Measurements from ENCODE around the gene PTPRCAP.
"Not testable (repeated sequence)": the region's sequence is repeated elsewhere in the genome, so short reads cannot be mapped to it uniquely, and the experiment has no call there.

The PTPRCAP gene

DNA sequence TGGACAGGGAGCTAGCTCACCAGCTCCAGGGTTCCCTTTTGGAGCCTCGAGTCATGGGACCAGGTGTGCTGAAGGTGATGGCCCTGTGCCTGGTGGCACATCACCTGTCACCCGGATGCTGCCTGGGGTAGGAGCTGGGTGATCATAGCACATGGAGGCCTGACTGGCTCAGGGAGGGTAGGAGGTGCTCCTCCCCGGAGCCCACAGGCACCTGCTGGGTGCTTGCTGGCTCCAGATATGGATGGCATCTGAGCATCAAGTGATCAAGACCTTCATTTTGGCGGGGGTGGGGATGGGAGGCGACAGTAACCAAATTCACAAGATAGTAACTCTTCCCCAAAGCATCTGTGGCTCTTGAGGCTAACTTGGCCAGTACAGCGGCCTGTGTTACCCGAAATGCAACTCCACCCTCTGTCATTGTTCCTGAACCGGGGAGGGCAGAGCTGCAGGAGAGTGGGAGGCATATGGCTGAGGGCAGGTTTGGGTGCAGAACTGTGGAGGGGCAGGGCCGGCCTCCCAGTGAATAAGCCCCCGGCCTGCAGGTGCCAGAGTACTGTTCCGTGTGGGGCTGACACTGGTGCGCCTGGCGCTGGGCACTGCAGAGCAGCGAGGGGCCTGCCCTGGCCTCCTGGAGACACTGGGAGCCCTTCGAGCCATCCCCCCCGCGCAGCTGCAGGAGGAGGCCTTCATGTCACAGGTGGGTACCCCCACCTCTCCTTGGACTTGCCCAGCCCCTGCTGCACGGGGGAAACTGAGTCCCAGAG lies 28.9 kb downstream of the PTPRCAP start:
- no peak for DNase-seq

DNA sequence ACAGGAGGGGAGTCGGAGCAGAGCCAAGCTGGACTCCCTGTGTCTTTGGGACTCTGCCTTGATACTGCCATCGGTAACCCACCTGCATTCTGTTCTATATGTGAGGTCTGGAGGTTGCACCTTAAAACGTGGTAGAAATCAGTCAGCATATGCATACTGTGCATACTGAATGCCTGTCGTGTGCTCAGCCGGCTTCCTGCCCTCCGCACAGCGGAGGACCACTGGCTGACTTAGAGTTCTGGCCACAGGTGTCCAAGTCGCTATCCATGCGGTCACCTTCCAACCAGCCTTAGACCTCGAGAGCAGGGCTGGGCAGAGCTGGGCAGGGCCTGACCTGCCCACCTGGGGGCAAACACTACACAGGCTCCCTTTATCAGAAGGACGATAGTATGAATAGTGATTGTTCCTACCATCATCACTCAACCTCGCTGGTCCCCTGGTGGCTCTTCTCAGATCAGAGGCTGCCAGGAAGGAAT lies 29.8 kb downstream of the PTPRCAP start:
- no peak for DNase-seq

DNA sequence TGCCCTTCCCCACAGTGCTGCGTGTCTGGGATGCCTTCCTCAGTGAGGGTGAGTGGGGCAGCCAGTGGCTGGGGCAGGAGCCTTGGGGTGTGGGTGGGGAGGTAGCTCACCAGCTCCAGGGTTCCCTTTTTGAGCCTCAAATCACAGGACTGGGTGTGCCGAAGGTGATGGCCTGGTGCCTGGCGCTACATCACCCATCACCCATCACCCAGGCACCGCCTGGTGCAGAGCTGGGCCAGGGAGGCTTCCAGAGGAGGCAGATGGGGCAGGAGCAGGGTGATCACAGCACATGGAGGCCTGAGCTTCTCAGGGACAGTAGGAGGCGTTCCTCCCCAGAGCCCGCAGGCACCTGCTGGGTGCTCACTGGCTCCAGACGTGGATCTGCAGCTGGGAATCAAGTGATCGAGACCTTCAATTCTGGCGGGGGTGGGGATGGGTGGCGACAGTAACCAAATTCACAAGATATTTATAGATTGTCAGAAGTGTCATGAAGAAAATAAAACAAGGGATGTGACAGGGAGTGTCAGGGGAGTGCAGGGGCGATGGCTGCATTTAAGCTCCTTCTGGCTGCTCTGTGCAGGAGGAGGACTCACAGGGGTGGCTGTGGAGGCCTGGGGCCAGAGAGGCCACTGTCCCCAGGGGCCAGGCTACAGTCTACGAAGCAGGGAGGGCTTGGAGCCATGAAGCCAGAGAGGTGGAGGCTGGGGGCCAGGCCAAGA lies 30.4 kb downstream of the PTPRCAP start:
- no peak for DNase-seq

DNA sequence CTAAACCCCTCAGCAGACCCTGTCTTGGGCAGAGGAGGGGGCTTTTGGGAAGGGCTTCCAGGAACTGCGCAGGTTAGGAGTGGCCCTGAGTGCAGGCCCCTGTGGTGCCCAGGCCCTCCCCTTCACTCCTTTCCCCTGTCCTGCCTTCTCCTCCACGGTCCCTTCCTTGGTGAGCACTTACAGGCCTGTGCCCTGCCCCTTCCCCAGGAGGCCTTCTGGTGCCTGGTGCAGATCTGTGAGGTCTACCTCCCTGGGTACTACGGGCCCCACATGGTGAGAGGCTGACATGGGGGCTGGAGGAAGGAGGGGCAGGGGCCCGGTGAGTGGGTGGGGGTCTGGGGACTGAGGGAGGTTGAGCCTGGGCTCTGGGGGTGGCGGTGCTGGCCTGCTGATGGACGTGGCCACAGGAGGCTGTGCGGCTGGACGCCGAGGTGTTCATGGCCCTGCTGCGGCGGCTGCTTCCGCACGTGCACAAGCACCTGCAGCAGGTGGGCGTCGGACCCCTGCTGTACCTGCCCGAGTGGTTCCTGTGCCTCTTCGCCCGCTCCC lies 31.0 kb downstream of the PTPRCAP start:
- DNase-seq = no peak

DNA sequence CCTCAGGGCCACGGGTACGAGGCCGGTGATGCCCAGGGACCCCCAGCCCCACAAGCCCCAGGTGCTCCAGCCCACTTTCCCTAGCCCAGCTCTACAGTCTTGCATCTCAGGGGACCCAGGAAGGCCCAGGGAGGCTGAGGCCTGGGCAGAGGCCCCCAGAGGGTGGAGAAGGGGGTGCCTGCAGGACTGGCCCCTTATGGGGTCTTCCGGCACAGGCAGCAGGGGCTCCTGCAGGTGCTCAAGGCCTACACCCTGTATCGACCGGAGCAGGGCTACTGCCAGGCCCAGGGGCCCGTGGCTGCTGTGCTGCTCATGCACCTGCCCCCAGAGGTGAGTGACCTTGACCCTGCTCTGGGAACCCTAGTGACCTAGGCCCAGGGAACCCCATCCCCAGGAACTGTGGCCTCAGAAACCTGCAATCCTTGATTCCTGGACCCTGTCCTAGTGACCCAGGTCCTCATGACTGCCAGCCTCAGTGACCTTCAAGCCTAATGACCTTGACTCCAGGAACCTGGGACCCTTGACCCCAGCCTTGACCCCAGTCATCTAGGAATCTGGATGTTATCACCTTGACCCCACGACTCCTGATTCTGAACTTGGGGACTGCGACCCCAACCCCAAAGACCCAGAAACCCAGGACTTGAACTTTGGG lies 31.7 kb downstream of the PTPRCAP start:
- no peak for DNase-seq

DNA sequence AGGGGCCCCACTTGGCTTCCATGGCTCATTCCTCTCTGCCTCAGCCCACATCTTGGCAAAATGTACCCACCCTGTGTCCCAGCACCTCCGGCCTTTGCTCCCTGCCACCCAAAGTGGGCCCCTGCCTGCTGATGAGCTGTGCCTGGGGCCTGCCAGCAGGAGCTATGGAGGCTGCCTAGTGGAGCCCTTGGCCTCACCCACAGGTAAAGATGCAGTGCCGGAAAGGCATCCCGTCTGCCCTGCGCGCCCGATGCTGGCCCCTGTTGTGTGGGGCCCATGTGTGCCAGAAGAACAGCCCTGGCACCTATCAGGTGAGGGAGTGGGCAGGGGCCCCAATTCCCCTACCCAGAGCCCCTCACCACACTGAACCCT lies 32.3 kb downstream of the PTPRCAP start:
- DNase-seq = no peak

DNA sequence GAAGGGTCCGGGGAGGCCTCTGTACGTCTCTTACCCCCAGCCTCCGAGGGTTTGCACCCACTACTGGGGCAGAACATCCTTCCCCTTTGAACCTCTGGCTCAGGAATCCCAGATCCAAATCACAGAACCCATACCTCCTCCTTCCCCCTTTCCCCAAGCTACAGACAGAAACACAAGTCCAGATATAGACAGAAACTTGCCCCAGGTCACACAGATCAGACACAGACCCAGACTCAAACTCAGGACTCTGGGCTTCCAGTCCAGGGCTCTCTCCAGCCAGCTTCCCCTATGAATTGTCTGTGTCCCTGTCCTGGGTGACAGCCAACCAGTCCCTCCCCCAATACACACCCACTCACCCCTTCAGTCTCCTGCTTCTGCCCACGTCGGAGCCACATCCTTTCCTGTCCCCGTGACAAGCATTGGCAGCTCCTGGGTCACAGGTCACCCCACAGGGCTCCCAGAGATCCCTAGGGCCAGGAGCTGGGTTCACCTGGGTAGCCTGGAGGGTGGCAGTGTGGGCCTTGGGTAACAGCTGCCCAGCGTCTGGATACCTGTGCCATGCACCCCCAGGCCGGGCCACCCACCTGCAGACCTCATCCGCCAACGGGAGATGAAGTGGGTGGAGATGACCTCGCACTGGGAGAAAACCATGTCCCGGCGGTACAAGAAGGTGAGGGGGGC lies 32.8 kb downstream of the PTPRCAP start:
- peak; percentile 55 for DNase-seq

DNA sequence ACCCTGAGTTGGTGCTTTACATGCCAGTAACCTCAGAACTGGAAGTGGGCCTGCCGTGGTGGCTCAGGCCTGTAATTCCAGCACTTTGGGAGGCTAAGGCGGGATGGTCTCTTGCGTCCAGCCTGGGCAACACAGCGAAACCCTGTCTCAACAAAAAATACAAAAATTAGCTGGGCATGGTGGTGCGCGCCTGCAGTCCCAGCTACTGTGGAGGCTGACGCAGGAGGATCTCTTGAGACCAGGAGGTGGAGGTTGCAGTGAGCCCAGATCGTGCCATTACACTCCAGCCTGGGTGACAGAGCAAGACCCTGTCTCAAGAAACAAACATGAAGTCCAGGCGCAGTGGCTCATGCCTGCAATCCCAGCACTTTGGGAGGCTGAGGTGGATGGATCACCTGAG lies 34.4 kb downstream of the PTPRCAP start:
- not testable (repeated sequence) for DNase-seq

DNA sequence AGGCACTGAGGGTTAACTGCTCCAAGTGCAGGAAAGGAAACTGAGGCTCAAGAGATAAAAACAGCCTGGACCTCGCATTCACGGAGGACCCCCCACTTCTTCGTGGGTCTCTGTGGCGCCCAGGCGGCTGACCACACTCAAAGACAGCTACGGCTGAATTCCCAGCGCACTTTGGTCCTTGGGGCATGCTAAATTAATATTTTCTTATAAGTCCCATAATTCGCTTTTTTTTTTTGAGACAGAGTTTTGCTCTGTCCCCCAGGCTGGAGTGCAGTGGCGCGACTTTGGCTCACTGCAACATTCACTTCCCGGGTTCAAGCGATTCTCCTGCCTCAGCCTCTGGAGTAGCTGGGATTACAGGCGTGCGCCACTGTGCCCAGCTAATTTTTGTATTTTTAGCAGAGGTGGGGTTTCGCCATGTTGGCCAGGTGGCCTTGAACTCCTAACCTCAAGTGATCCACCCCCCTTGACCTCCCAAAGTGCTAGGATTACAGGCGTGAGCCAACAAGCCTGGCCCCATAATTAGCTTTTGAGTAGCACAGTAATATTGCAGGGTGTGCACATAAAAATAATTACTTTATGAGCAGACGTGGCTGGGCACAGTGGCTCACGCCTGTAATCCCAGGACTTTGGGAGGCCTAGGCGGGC lies 35.2 kb downstream of the PTPRCAP start:
- DNase-seq = not testable (repeated sequence)

DNA sequence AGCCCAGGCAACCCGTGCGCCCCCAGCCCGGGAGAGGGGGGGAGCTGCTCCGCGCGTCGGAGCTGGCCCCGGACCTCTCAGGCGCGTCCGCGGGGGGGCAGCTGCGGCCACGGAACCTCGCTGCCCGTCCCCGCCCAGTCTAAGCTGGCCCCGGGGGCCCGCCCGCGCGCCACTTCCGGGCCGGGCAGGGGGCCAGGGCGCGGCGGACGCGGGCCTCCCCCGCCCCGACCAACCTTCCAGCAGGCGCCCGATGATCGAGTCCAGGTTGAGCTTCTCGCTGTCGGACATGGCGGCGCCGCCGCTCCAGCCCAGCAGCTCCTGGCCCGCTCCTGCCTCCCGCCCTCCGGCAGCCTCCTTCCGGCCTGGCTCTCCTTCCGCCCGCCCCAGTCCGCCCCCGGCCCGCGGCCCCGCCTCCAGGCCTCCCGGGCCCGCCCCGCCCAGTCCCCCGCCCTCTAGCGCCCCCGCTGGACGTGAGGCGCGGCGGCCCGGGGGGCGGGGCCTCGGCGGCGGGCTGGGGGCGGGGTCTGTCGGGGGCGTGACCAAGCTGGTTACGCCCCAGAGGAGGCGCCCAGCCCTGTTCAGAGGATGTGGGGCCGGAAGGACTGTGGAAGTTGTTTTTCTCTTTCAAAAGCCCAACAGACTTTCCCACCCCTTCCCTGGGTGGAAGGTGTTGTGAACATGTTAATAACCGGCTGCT lies 35.8 kb downstream of the PTPRCAP start, which contains the start of gene PPP1CA:
TSS of gene PPP1CA (minus strand) at position 364 of the 697 bp plus-strand sequence. CDS start at position 288, 76 bp downstream.
- DNase-seq = peak; percentile 89

DNA sequence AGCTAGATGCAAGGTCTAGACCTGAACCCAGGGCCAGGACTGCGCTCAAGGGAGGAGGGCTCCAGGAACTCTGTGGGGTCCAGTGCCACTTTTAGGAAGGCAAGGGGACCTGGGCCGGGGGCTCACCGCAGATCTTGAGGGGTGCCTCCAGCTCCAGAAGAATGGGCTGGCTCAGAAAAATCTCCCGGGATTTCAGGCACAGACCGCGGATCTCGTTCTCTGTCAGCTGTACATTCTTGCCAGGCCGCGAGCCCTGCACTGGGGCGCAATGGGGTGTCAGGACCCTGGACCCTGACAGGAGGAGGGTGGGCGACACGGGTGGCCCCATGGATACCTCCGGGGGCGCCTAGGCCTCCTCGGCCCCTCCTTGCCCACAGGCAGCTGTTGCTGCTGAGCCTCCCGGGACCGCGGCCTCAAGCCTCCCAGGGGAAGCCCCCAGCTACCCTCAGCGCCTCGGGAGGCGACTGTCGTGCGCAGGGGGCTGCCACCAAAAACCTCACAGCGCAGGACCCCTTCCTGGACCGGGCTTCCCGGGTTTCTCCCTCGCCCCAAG lies 36.5 kb downstream of the PTPRCAP start:
- DNase-seq = no peak

DNA sequence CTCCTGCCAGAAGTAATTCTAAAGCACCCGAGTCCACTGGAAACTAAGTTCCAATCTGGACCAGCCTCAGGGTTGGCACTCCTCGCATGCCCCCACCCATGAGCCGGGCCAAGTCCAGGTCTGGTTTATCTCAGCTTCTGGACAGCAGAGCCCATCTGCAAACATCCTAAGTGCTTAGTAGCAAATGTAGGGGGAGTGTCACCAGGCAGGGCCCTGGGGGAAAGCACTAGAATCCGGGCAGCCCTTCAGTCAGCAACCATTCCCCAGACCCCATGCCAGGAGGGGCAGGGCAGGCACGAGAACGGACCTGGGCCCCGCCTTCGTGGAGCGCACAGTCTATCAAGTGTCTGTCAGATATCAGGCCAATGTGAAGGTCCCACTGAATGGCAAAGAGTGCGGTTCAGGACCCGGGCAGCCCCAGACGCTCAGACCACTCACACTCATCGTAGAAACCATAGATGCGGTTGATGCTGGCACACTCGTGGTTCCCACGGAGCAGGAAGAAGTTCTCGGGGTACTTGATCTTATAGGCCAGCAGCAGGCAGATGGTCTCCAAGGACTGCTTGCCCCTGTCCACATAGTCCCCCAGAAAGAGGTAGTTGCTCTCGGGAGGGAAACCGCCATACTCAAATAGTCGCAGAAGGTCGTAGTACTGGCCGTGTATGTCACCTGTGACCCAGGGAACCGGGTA lies 37.1 kb downstream of the PTPRCAP start:
- peak; percentile 33 for DNase-seq

DNA sequence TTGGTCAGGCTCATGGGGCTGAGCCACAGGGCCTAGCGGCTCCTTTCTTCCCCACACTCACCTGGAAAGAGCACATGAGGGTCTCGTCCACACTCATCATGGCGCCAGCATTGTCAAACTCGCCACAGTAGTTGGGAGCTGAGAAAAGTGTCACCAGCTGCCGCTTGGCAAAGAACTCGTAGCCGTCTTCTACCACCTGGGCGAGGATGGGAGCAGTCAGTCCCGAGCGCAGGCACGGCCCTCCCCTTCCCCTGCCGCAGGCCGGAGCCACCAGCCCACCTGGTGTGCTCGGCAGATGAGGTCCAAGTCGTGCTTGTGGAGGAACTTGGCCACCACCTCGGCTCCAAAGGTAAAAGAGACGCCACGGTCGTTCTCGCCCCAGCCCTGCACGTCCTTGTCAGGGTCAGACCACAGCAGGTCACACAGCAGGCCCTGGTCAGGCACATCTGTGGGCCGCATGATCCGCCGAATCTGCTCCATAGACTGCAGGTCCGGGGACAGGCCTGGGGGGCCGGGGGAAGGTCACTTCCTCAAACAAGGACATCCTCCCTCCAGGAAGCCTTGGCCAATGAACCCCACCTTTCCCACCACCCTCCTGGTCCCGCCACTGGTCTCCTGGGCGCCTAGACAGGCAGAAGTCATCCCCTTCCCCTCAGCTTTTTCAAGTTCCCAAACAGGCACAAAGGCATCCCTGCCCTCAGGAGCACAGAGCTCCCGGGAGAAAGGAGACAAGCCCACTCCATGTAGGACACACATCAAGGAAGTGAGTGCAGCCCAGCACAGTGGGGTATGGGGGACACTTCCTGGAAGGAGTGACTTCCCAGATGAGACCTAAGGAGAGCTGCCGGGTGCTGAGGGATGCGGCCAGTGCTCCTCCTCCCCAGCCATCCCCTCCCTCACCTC lies 38.6 kb downstream of the PTPRCAP start:
- no peak for DNase-seq

DNA sequence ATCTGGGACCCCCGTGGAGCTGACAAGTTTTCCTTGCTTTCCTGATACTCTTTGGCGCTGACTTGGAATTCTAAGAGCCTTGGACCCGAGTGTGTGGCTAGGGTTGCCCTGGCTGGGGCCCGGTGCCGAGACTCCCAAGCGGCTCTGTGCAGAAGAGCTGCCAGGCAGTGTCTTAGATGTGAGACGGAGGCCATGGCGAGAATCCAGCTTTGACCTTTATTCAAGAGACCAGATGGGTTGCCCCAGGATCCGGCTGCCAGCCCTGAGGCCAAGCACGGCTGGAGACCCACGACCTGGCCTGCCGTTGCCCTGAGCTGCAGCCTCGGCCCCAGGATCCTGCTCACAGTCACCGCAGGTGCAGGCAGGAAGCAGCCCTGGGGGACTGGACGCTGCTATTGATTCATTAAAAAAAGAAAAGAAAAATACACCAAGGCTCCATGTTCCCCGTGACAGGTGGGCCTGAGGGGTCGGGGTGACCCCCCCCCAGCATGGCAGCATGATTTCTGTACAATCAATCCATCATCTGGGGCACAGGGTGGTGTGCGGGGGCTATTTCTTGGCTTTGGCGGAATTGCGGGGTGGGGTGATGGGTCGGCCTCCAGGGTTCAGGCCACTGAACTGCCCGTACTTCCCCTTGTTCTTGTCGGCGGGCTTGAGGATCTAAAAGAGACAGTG lies 39.4 kb downstream of the PTPRCAP start:
- no peak for DNase-seq

DNA sequence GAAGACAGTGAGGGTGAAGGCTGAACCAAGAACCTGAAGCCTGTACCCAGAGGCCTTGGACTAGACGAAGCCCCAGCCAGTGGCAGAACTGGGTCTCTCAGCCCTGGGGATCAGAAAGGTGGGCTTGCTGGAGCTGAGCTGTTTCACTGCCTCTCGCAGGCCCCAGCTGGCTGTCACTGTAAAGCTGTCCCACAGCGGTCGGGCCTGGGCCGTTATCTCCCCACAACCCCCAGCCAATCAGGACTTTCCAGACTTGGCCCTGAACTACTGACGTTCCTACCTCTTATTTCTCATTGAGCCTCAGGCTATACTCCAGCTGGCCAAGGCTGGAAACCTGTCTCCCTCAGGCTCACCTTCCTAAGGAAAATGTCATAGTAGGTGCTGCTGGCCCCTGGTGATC lies 39.9 kb downstream of the PTPRCAP start:
- no peak for DNase-seq

DNA sequence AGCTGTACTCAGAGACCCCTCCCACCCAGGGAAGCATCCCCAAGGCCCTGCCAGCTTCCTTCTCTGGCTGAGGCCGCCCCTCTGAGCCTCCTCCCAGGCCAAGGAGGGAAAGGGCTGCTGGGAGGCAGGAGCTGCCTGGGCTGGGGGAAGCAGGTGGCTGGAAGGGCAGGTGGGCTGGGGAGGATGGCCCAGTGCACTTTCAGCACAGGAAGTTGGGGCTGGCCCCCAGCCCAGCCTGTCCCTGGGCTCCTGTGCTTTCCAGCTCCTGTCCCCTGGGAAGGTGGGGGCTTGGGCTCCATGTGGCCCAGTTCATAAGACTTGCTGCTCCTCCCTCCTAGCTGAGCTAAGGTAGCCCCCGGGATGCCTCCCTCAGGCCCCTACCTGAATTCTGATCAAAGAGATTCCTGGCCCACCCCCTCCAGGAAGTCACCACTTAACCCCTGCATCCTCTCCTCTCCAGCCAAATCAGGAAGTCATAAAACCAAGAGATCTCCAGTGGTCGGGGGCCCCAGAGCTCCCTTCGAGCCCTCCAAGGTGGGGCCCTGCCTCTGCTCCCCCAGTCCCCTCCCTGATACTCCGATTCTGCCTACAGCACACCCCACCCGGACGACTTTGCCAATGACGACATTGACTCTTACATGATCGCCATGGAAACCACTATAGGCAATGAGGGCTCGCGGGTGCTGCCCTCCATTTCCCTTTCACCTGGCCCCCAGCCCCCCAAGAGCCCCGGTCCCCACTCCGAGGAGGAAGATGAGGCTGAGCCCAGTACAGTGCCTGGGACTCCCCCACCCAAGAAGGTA lies 40.7 kb downstream of the PTPRCAP start:
- DNase-seq = no peak

DNA sequence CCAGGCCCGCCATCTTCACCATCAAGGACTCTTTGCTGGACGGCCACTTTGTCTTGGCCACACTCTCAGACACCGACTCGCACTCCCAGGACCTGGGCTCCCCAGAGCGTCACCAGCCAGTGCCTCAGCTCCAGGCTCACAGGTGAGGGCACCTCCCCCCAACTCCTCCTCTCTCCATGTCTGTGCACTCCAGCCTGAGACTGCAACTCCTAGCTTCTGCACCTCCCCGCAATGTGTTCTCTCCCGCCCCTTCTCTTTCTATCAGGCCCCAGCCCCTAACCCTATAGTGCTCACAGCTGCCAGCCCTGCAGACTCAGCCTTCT lies 41.3 kb downstream of the PTPRCAP start:
- DNase-seq = no peak

DNA sequence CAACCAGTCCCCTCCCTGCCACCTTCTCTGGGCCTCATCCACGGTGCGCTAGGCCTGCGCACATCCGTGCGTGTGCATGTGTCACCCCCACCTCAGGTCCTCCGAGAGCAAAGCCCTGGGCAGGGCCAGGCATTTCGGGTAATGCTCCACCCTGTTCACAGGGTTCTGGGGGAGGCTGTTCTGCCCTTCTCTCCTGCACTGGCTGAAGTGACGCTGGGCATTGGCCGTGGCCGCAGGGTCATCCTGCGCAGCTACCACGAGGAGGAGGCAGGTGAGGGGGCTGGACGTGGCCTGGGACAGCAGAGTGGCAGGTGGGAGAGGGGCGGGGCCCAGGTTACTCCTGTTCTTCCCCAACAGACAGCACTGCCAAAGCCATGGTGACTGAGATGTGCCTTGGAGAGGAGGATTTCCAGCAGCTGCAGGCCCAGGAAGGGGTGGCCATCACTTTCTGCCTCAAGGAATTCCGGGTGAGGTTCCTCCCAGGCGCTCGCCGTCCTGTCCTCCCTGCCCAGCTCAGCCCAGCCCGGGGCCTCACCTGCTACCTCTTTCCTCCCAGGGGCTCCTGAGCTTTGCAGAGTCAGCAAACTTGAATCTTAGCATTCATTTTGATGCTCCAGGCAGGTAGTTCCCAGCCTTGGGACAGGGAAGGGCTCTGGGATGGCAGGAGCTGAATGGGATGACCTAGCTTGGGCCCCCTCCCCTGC lies 41.8 kb downstream of the PTPRCAP start:
- DNase-seq = no peak
